ENCODE data around the gene TMEM181.

GRCh38 chr6:158566207-158566818, 6.4 kb downstream of the TMEM181 start:
- TF ChIP-seq CTCF (IDR thresholded peaks at IDR 0.05; ENCODE audit: insufficient read depth, low read length, poor library complexity, severe bottlenecking) (no peak), EZH2phosphoT487 (conservative IDR thresholded peaks at IDR 0.05; ENCODE audit: low read length) (no peak)

All from SU-DHL-6 (cell line).